Measurements from ENCODE around the gene DPP10. TPM values are rescaled to one million over a fixed set of nuclear protein-coding genes. Genes with fewer than 3 reads are reported as not detected.

Gene DPP10
- total and polyA plus RNA-seq, 10 of the 15 experiments (the other 5 are each of a cell fraction or from before 2014, with no cell fraction given), result not detected

DNA sequence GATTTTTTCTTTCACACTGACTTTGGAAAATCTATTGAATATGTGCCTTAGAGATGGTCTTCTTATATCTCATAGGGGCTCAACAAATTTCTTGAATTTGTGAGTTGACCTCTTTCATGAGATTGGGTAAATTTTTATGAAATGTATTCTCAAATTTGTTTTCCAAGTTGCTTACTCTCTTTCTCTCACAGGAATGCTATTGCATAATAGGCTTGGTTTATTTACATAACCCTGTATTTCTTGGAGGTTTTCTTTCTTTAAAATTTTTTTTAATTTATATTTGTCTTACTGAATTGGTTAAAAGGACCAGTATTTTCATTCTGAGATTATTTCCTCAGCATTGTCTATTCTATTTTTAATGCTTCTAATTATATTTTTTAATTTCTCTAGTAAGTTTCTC is 917.1 kb downstream of the DPP10 start:
- H3K9me3 ChIP-seq (replicated peaks; ENCODE audit: control insufficient read depth, insufficient read depth, low read length), result no peaks in the 10 kb centered on the region; the same call in 2 of the 3 replicates
- POLR2A ChIA-PET, result no interaction called here
- H2AFZ ChIP-seq (ENCODE audit: control insufficient read depth, low read depth, low read length), result no peak overlapping the region
- CTCF ChIA-PET, result no interaction called here
- BruUV-seq (replicated peaks), result no TSS peak
- H3K4me2 ChIP-seq (ENCODE audit: control insufficient read depth, insufficient read depth), result no peak overlapping the region
- no peaks in the 10 kb centered on the region for H3K27me3 ChIP-seq (replicated peaks in 1 of 2; ENCODE audit: control insufficient read depth in 2 of 2, insufficient read depth in 2 of 2, low read length in 1 of 2)
- H3K36me3 ChIP-seq (ENCODE audit: control insufficient read depth in 2 of 2, insufficient read depth in 2 of 2, low read length in 1 of 2), result no peaks in the 10 kb centered on the region
- SMC1A ChIA-PET (ENCODE audit: uncharacterized antibody, unreplicated experiment), result no interaction called here
- RAD21 ChIA-PET (ENCODE audit: unreplicated experiment), result no interaction called here
- intact Hi-C loops (cut with micrococcal nuclease; ENCODE audit: unreplicated experiment), result no loop called here
- no peak for DNase-seq (ENCODE audit: low read depth, low spot score)
- H3K4me1 ChIP-seq (ENCODE audit: control insufficient read depth, insufficient read depth, low read length), result no peaks in the 10 kb centered on the region
- in situ Hi-C loops (cut with MboI), result no loop called here
- no peaks in the 10 kb centered on the region for H3K79me2 ChIP-seq (ENCODE audit: control insufficient read depth, insufficient read depth, low read length)
- no peaks in the 10 kb centered on the region for H4K20me1 ChIP-seq (ENCODE audit: control insufficient read depth, insufficient read depth)
- no peak for FAIRE-seq
- ATAC-seq, result no peak
- TF ChIP-seq, protein P1, sequence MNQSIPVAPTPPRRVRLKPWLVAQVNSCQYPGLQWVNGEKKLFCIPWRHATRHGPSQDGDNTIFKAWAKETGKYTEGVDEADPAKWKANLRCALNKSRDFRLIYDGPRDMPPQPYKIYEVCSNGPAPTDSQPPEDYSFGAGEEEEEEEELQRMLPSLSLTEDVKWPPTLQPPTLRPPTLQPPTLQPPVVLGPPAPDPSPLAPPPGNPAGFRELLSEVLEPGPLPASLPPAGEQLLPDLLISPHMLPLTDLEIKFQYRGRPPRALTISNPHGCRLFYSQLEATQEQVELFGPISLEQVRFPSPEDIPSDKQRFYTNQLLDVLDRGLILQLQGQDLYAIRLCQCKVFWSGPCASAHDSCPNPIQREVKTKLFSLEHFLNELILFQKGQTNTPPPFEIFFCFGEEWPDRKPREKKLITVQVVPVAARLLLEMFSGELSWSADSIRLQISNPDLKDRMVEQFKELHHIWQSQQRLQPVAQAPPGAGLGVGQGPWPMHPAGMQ (IDR thresholded peaks at IDR 0.05; ENCODE audit: borderline replicate concordance), result no peak
- TF ChIP-seq ZNF622 (IDR thresholded peaks at IDR 0.05) (no peak), MTA3 (IDR thresholded peaks at IDR 0.05; ENCODE audit: borderline replicate concordance, low read length) (no peak), HDGF (IDR thresholded peaks at IDR 0.05) (no peak), KAT2A (conservative IDR thresholded peaks at IDR 0.05; ENCODE audit: control insufficient read depth, low read depth, low read length) (no peak), ETV6 (conservative IDR thresholded peaks at IDR 0.05 in 1 of 2, IDR thresholded peaks at IDR 0.05 in 1 of 2; ENCODE audit: borderline replicate concordance in 1 of 2, low read depth in 1 of 2) (no peak), EGR1 (IDR thresholded peaks at IDR 0.05; ENCODE audit: borderline replicate concordance in 1 of 2, low read depth in 2 of 2, low read length in 2 of 2) (no peak), ZNF274 (IDR thresholded peaks at IDR 0.05; ENCODE audit: insufficient read depth, insufficient read length) (no peak), ZNF217 (IDR thresholded peaks at IDR 0.05) (no peak), RB1 (IDR thresholded peaks at IDR 0.05; ENCODE audit: borderline replicate concordance) (no peak), CREB1 (IDR thresholded peaks at IDR 0.05; ENCODE audit: low read depth) (no peak), CREM (IDR thresholded peaks at IDR 0.05; ENCODE audit: low read depth) (no peak), MYB (IDR thresholded peaks at IDR 0.05; ENCODE audit: borderline replicate concordance, low read depth, low read length) (no peak)
- TF ChIP-seq, protein P2, sequence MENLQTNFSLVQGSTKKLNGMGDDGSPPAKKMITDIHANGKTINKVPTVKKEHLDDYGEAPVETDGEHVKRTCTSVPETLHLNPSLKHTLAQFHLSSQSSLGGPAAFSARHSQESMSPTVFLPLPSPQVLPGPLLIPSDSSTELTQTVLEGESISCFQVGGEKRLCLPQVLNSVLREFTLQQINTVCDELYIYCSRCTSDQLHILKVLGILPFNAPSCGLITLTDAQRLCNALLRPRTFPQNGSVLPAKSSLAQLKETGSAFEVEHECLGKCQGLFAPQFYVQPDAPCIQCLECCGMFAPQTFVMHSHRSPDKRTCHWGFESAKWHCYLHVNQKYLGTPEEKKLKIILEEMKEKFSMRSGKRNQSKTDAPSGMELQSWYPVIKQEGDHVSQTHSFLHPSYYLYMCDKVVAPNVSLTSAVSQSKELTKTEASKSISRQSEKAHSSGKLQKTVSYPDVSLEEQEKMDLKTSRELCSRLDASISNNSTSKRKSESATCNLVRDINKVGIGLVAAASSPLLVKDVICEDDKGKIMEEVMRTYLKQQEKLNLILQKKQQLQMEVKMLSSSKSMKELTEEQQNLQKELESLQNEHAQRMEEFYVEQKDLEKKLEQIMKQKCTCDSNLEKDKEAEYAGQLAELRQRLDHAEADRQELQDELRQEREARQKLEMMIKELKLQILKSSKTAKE (IDR thresholded peaks at IDR 0.05; ENCODE audit: low read depth, poor library complexity, severe bottlenecking), result no peak
- TF ChIP-seq, protein P3, sequence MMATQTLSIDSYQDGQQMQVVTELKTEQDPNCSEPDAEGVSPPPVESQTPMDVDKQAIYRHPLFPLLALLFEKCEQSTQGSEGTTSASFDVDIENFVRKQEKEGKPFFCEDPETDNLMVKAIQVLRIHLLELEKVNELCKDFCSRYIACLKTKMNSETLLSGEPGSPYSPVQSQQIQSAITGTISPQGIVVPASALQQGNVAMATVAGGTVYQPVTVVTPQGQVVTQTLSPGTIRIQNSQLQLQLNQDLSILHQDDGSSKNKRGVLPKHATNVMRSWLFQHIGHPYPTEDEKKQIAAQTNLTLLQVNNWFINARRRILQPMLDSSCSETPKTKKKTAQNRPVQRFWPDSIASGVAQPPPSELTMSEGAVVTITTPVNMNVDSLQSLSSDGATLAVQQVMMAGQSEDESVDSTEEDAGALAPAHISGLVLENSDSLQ (IDR thresholded peaks at IDR 0.05), result no peak
- no peak overlapping the region for H3K27ac ChIP-seq (ENCODE audit: control insufficient read depth, insufficient read depth)
- no peak overlapping the region for H3K4me3 ChIP-seq
- H3K9ac ChIP-seq (ENCODE audit: control insufficient read depth, insufficient read depth, low read length), result no peak overlapping the region

All from GM12878 (cell line).